GM23248 (cell line): Measurements from ENCODE around the gene MUC22.

Experiments used
- EZH2 ChIP-seq: fragments of 200-600 bp; sonication (generic); IDR thresholded peaks from 2 replicates; pipeline ENCODE4 v1.6.1; 2018; ENCODE audit warnings: antibody characterized with exemption, mild to moderate bottlenecking; ENCODE audit not compliant: insufficient read depth, poor library complexity, severe bottlenecking
- EZH2phosphoT487 ChIP-seq: fragments of 200-600 bp; sonication (generic); IDR thresholded peaks from 2 replicates; pipeline ENCODE4 v1.6.1; 2018; ENCODE audit warnings: antibody characterized with exemption, moderate library complexity, mild to moderate bottlenecking, low read depth; ENCODE audit not compliant: insufficient read depth

- no peak for TF ChIP-seq EZH2
- TF ChIP-seq EZH2phosphoT487, result no peak
These were observed 47.6 kb upstream of the MUC22 start for GRCh38 chr6:30962716-30963115.
